ENCODE data around the gene HLA-E. TPM values are rescaled to one million over a fixed set of nuclear protein-coding genes. Genes with fewer than 3 reads are reported as not detected.
A peak's percentile ranks its signal among the peaks of the same experiment; 100 is the strongest.
"Not testable (repeated sequence)": the region's sequence is repeated elsewhere in the genome, so short reads cannot be mapped to it uniquely, and the experiment has no call there.

HLA-E gene
- total RNA-seq, 2 experiments from 2014 or later: 757 to 767 TPM

DNA sequence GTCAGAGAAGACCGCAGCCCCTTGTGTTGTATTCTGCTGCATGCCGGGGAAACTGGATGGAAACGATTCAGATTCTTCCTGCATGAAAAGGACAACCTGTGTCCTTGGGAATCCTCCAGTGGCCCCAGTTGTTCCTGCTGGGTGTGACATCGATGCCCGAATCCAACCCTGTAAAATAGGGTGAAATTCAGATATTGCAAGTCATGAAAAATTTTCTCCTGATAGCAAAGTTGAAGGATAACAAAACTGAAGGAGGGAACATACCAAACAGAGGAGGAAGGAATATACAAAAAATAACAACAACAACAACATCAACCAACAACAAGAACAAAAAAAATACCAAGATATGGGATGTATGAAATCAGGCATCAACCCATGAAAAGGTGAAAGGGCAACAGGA, 28.3 kb upstream of the HLA-E start:
- DNase-seq: no peak
- ChIA-PET CTCF (no interaction called here), POLR2A (no interaction called here)
- Mint-ChIP-seq H3K27me3 (peaks cover 90% of the 10 kb centered on the region), H3K4me1 (peaks cover 29% of the 10 kb centered on the region), H3K27ac (no peak overlapping the region), H3K9me3 (peaks cover 11% of the 10 kb centered on the region), H3K36me3 (ENCODE audit: low read depth) (peaks cover 5% of the 10 kb centered on the region), H3K4me3 (no peak overlapping the region)

DNA sequence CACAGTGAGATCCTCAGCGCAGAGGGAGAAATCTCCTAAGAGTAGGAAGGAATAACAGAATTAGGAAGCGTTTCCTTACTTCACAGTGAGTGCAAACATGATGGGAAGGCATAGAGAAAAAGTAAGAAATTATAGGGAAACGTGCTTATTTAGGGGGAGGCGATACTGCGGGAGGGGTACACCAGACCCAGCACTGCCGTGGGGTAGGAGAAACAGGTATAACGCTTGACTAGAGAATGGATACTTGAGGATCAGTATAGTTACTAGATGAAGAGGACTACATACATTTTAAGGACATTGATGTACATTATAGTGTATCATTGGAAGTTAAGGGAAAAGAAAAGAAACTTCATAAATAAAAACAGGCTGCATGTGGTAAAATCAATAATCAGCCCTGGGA, 26.8 kb upstream of the HLA-E start:
- CTCF ChIA-PET: interaction anchor here (1.1 kb wide), 1 partner anchor 9 kb away, joined by 3 read pairs; no protein-coding TSS in a partner anchor
- H3K27ac Mint-ChIP-seq: no peak overlapping the region
- DNase-seq: no peak
- peaks cover 92% of the 10 kb centered on the region for H3K27me3 Mint-ChIP-seq
- peaks cover 37% of the 10 kb centered on the region for H3K4me1 Mint-ChIP-seq
- peaks cover 5% of the 10 kb centered on the region for H3K36me3 Mint-ChIP-seq (ENCODE audit: low read depth)
- peaks cover 11% of the 10 kb centered on the region for H3K9me3 Mint-ChIP-seq
- POLR2A ChIA-PET: interaction anchor here (3.2 kb wide), 1 partner anchor 11 kb away, joined by 27 read pairs; no protein-coding TSS in a partner anchor
- H3K4me3 Mint-ChIP-seq: no peak overlapping the region

DNA sequence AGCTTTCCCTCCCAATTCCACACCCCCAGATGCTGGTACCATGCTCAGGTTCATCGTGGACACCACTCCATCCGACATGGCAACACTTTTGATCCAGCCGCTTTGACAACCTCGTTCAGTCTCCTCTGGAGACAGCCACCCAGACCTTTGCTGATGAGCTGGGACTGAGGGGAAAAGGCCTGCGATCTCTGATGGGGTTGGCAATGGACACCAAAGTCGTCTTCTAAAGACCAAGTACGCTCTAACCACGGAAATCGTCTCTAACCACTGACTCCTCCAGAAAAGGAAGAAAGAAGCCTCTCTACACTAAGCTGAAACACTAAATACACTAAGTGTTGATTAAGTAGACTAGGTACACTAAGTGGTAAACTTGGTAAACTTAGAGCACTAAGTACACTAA, 26.1 kb upstream of the HLA-E start:
- peaks cover 37% of the 10 kb centered on the region for H3K4me1 Mint-ChIP-seq
- DNase-seq: no peak

DNA sequence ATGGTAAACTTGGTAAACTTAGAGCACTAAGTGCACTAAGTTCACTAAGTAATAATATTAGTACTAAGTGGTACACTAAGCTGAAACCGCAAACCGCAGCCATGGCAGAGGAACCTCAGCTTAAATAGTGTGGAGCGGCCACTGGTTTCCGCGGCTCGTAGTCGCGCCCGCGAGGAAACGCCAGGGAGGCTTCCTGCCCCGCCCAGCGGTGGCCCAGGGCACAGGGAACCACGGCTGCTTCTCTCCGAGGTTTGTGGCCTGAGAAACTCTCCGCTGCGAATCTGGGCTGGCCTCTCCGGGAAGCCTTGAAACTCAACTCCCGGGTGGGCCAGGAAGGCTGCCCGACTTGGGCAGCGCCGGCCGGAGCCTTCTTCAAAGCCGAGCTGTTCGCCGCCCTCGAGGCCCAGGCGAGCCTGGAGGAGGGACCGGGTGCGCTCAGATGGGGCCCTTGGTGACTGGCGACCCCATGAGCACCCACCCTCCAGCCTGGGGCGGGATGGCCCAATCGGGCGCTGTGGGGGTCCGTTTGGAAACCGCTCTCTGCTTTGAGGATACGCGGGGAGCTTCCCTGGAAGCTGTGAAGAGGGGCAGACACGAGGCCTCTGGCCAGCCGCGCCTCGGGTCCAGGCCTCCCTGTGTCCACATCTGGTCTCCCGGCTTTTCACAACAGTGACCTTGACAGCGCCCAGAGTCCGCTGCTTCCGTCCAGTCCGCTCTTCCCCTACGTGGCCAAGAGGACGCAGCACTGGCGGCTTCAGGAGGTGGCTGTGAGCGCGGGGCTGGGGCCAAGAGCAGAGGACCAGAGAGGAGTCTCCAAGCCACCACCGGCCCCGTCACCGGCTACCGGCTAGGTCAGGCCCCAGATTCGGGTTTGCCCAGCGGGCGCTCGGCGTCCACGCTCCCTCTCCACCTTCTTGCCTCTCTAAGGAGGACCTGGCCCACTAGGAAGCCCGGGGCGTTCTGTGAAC, 25.4 kb upstream of the HLA-E start:
- Mint-ChIP-seq H3K9me3 (peaks cover 9% of the 10 kb centered on the region), H3K4me3 (no peak overlapping the region), H3K4me1 (peaks cover 37% of the 10 kb centered on the region), H3K27ac (no peak overlapping the region), H3K27me3 (peaks cover 87% of the 10 kb centered on the region), H3K36me3 (ENCODE audit: low read depth) (peaks cover 5% of the 10 kb centered on the region)
- ChIA-PET CTCF (interaction anchor here (0.6 to 3.7 kb wide), 6 partner anchors 8 to 325 kb away, joined by 3 to 18 read pairs (median 3); no protein-coding TSS in a partner anchor), POLR2A (interaction anchor here (1.3 to 3.2 kb wide), 6 partner anchors 12 to 183 kb away, joined by 3 to 27 read pairs (median 6); partner anchors contain the start of gene C6orf136)
- DNase-seq: peak; percentile 83

More for the DNA sequence above, 26.1 kb upstream of the HLA-E start:
- CTCF ChIA-PET: interaction anchor here (1.1 to 3.7 kb wide), 5 partner anchors 9 to 70 kb away, joined by 3 to 18 read pairs (median 3); no protein-coding TSS in a partner anchor
- Mint-ChIP-seq H3K9me3 (peaks cover 11% of the 10 kb centered on the region), H3K36me3 (ENCODE audit: low read depth) (peaks cover 5% of the 10 kb centered on the region), H3K27me3 (peaks cover 89% of the 10 kb centered on the region), H3K27ac (no peak overlapping the region), H3K4me3 (no peak overlapping the region)
- POLR2A ChIA-PET: interaction anchor here (1.3 to 3.2 kb wide), 5 partner anchors 11 to 183 kb away, joined by 3 to 27 read pairs (median 5); partner anchors contain the start of gene C6orf136

GRCh38 chr6:30465595-30466306, 23.6 kb upstream of the HLA-E start:
- H3K36me3 Mint-ChIP-seq (ENCODE audit: low read depth): no peaks in the 10 kb centered on the region
- peaks cover 85% of the 10 kb centered on the region for H3K27me3 Mint-ChIP-seq
- DNase-seq: no peak
- ChIA-PET CTCF (interaction anchor here (1.1 to 3.7 kb wide), 4 partner anchors 8 to 76 kb away, joined by 5 to 18 read pairs (median 10); no protein-coding TSS in a partner anchor), POLR2A (interaction anchor here (1.4 to 3.2 kb wide), 4 partner anchors 9 to 62 kb away, joined by 4 to 27 read pairs (median 6); no protein-coding TSS in a partner anchor)
- H3K4me1 Mint-ChIP-seq: peaks cover 37% of the 10 kb centered on the region
- H3K27ac Mint-ChIP-seq: no peak overlapping the region
- no peaks in the 10 kb centered on the region for H3K9me3 Mint-ChIP-seq
- no peak overlapping the region for H3K4me3 Mint-ChIP-seq

DNA sequence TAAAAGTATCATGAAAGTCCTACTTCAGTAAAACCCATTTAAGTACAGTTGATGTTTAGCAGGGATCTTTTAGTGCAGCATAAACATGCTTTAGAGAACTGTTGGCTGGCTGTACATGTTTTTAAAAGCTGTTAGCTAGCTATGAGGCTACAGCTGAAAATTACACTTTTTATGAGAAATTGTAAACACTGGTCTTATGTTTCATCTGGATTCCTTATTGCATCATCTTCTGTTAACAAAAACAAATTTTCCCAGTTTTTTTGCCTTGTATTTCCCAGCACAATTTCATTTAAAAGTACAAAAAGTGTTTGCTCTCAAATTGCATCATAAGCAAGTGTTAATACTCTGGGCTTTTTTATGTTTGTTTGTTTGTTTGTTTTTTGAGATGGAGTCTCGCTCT, 18.3 kb upstream of the HLA-E start:
- H3K4me1 Mint-ChIP-seq: peaks cover 9% of the 10 kb centered on the region
- CTCF ChIA-PET: interaction anchor here (0.9 to 3.7 kb wide), 5 partner anchors 12 to 74 kb away, joined by 3 to 18 read pairs (median 5); no protein-coding TSS in a partner anchor
- POLR2A ChIA-PET: no interaction called here

GRCh38 chr6:30475116-30475515, 14.2 kb upstream of the HLA-E start:
- H3K27ac Mint-ChIP-seq; H3K4me3 Mint-ChIP-seq; DNase-seq; CTCF ChIA-PET; H3K4me1 Mint-ChIP-seq; POLR2A ChIA-PET; H3K36me3 Mint-ChIP-seq (ENCODE audit: low read depth); H3K9me3 Mint-ChIP-seq: not testable (repeated sequence)
- peaks cover 81% of the 10 kb centered on the region for H3K27me3 Mint-ChIP-seq

More for the DNA sequence above, 18.3 kb upstream of the HLA-E start:
- H3K27ac Mint-ChIP-seq: no peak overlapping the region
- H3K9me3 Mint-ChIP-seq: peaks cover 8% of the 10 kb centered on the region
- no peak overlapping the region for H3K4me3 Mint-ChIP-seq
- H3K27me3 Mint-ChIP-seq: peaks cover 78% of the 10 kb centered on the region
- H3K36me3 Mint-ChIP-seq (ENCODE audit: low read depth): peaks cover 9% of the 10 kb centered on the region
- DNase-seq: no peak

GRCh38 chr6:30480536-30481156, 8.7 kb upstream of the HLA-E start:
- Mint-ChIP-seq H3K27ac (no peak overlapping the region), H3K4me1 (peaks cover 24% of the 10 kb centered on the region), H3K4me3 (no peak overlapping the region), H3K27me3 (peaks cover 74% of the 10 kb centered on the region), H3K36me3 (ENCODE audit: low read depth) (no peaks in the 10 kb centered on the region), H3K9me3 (no peaks in the 10 kb centered on the region)
- ChIA-PET POLR2A (interaction anchor here (0.8 to 5.6 kb wide), 10 partner anchors 9 to 142 kb away, joined by 3 to 45 read pairs (median 6); partner anchors contain the start of genes HLA-E and PRR3), CTCF (interaction anchor here (1.0 to 7.3 kb wide), 7 partner anchors 27 to 250 kb away, joined by 3 to 267 read pairs (median 10); no protein-coding TSS in a partner anchor)
- DNase-seq: peak; percentile 77

- H3K27me3 Mint-ChIP-seq: peaks cover 77% of the 10 kb centered on the region
- ChIA-PET CTCF (interaction anchor here (1.0 to 7.3 kb wide), 29 partner anchors 9 to 396 kb away, joined by 3 to 267 read pairs (median 4); partner anchors contain the start of genes ABCF1, DHX16, GNL1 and MRPS18B), POLR2A (interaction anchor here (0.8 to 5.6 kb wide), 9 partner anchors 9 to 249 kb away, joined by 3 to 45 read pairs (median 4); no protein-coding TSS in a partner anchor)
- no peaks in the 10 kb centered on the region for H3K9me3 Mint-ChIP-seq
- DNase-seq: no peak
- no peak overlapping the region for H3K27ac Mint-ChIP-seq
- H3K4me1 Mint-ChIP-seq: peaks cover 24% of the 10 kb centered on the region
- H3K4me3 Mint-ChIP-seq: no peak overlapping the region
- H3K36me3 Mint-ChIP-seq (ENCODE audit: low read depth): no peaks in the 10 kb centered on the region
These were observed 7.9 kb upstream of the HLA-E start for GRCh38 chr6:30481211-30481964.

DNA sequence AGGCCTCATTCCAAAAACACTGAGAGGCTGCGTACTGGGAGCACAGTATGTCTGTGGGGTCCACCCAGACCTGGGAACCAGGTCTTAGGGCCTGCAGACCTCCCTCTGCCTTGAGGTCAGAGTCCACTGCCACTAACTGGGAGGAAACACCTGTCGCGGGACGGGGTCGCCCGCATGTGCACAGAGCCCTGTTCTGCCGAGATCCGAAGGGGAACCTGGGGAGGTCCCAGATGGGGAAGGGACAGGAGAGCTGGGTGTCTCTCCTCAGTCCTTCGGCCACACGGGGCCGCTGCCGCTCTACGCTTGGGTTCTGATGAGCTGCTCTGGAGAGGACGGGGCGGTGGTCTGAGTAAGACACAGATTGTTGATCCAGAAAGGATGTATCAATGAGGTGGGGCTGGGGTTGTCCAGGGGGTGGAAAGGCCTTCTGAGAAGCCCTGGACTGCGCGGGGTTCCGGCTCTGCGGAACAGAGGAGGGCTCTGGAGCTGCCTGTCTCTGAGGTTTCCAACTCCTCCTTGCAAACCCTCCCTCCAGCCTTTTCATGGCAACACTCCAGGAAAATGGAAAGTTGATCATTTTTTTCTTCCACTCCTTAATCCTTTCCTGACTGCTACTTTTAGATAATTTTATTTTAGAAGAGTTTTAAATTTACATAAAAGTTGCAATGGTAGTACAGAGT, 7.2 kb upstream of the HLA-E start:
- Mint-ChIP-seq H3K4me1 (peaks cover 26% of the 10 kb centered on the region), H3K27me3 (peaks cover 77% of the 10 kb centered on the region)
- not testable (repeated sequence) for H3K4me3 Mint-ChIP-seq; H3K36me3 Mint-ChIP-seq (ENCODE audit: low read depth); H3K27ac Mint-ChIP-seq; H3K9me3 Mint-ChIP-seq
- ChIA-PET POLR2A (interaction anchor here (0.8 to 5.6 kb wide), 7 partner anchors 8 to 248 kb away, joined by 3 to 45 read pairs (median 4); no protein-coding TSS in a partner anchor), CTCF (interaction anchor here (0.9 to 7.3 kb wide), 32 partner anchors 8 to 395 kb away, joined by 3 to 267 read pairs (median 4); partner anchors contain the start of genes ABCF1, DHX16, GNL1 and MRPS18B)
- peak; percentile 86 for DNase-seq
